ENCODE data around the gene SYNJ2. TPM values are rescaled to one million over a fixed set of nuclear protein-coding genes. Genes with fewer than 3 reads are reported as not detected.
"Not testable (repeated sequence)": the region's sequence is repeated elsewhere in the genome, so short reads cannot be mapped to it uniquely, and the experiment has no call there.

SYNJ2 gene
- polyA plus RNA-seq, 1 donor from 2014 or later, result 13.7 TPM

GRCh38 chr6:157967020-157967419 is 14.6 kb upstream of the SYNJ2 start:
- Mint-ChIP-seq H3K9me3 (no peaks in the 10 kb centered on the region), H3K4me3 (no peak overlapping the region), H3K4me1 (no peaks in the 10 kb centered on the region), H3K36me3 (peaks cover 2% of the 10 kb centered on the region), H3K27ac (no peak overlapping the region), H3K27me3 (peaks cover 15% of the 10 kb centered on the region)

DNA sequence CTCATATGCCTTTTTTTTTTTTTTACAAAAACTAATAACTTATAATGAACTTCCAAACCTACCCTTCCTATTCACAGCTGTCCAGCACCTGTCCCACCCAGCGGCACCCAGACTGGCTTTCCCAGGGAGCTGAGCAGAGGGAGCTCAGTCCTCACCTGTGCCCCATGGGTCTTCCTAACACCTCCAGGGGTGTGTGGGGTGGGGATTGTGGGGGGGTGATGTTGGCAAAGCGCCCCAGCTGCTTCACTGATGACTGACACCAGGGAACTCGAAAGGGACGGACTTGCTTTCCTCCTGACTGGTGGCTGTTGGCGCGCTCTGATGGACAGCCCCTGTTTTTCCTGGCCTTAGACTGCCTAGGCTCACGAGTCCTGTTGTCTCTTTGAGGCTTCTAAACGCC is 14.2 kb upstream of the SYNJ2 start:
- Mint-ChIP-seq H3K27me3 (peaks cover 13% of the 10 kb centered on the region), H3K4me1 (no peaks in the 10 kb centered on the region), H3K36me3 (peaks cover 2% of the 10 kb centered on the region), H3K27ac (no peak overlapping the region), H3K4me3 (no peak overlapping the region), H3K9me3 (no peaks in the 10 kb centered on the region)

- not testable (repeated sequence) for H3K4me3 Mint-ChIP-seq, H3K27ac Mint-ChIP-seq, H3K27me3 Mint-ChIP-seq, H3K9me3 Mint-ChIP-seq, H3K36me3 Mint-ChIP-seq, H3K4me1 Mint-ChIP-seq
These were observed 9.5 kb upstream of the SYNJ2 start for GRCh38 chr6:157972177-157972576.

GRCh38 chr6:157974341-157974894 is 7.2 kb upstream of the SYNJ2 start:
- Mint-ChIP-seq H3K4me3 (no peak overlapping the region), H3K4me1 (peaks cover 0 to 2% (median 0%) of the 10 kb centered on the region in 3 donors), H3K36me3 (no peaks in the 10 kb centered on the region), H3K9me3 (no peaks in the 10 kb centered on the region), H3K27ac (no peak overlapping the region), H3K27me3 (peaks cover 2% of the 10 kb centered on the region)

DNA sequence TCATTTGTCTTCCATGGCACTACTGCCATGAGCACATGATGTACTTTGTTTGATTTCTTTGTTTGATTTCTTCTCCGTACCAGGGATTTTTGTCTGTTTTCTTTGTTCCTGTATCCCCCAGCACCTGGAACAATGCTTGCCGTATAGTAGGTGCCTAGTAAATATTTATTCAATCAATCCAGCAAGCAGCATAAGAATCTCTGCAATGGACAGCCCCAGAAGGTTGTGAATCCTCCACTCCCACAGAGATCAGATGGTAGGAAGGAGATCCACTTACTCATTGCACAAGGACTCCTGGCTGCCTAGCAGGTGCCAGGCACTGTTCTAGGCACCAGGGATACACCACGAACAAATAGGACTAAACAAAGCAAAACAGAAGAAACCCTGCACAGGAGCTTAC is 6.7 kb upstream of the SYNJ2 start:
- peaks cover 2% of the 10 kb centered on the region for H3K27me3 Mint-ChIP-seq
- H3K9me3 Mint-ChIP-seq, result no peaks in the 10 kb centered on the region
- peaks cover 0 to 2% (median 2%) of the 10 kb centered on the region in 3 donors for H3K4me1 Mint-ChIP-seq
- no peaks in the 10 kb centered on the region for H3K36me3 Mint-ChIP-seq
- H3K4me3 Mint-ChIP-seq, result no peak overlapping the region
- peak overlapping the region in 1 of 3 donors; percentile 41 for H3K27ac Mint-ChIP-seq

DNA sequence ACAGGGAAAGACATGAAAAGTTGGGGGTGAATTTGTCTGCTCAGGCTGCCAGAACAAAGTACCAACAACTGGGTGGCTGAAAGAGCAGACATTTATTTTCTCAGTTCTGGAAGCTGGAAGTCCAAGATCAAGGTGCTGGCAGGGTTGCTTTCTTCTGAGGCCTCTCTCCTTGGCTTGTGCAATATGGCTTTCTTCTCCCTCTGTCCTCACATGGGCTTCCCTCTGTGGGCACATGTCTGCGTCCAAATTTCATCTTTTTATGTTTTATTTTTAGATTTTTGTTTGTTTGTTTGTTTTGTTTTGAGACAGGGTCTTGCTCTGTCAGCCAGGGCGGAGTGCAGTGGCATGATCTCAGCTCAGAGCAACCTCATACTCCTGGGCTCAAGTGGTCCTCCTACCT is 6.2 kb upstream of the SYNJ2 start:
- no peak overlapping the region for H3K4me3 Mint-ChIP-seq
- H3K36me3 Mint-ChIP-seq, result no peaks in the 10 kb centered on the region
- no peak overlapping the region for H3K27ac Mint-ChIP-seq
- peaks cover 2 to 7% (median 2%) of the 10 kb centered on the region in 3 donors for H3K4me1 Mint-ChIP-seq
- no peaks in the 10 kb centered on the region for H3K9me3 Mint-ChIP-seq
- H3K27me3 Mint-ChIP-seq, result peaks cover 2% of the 10 kb centered on the region

DNA sequence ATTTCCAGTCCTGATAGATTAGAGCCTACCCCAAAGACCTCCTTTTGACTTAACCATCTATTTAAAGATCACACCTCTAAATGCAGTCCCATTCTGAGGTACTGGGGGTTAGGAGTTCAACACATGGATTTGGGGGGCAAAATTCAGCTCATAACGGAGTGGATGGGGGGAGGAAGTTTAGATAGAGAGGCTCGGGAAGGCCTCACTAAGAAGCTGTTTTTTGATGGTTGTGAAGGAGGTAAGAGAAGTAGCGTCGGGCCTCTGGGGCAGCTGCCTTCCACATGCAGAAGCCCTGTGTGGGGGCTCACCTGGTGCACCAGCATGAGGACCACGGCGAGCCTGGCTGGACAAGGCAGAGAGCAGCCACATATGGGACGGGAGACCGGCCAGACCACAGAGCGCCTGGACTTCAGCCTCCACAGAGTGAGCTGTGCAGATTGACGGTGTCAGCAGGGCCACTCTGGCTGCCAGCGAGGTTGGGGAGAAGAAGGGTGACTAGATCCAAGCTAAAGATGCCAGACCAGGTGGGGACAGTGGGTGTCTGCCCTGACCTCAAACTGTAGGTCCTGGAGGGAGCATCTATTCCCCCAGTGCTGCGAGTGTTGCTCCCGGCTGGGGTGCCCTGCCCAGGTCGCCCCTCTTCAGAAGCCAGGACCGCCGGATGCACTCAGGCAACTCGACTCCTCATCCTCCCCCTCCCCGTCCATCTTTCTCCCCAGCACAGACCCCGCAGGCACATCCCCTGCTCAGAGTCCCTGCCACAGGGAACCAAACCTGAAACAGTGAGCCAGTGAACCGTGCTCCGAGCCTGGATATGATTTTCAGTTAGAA is 5.1 kb upstream of the SYNJ2 start:
- H3K4me1 Mint-ChIP-seq, result peaks cover 3 to 10% (median 5%) of the 10 kb centered on the region in 3 donors
- H3K27ac Mint-ChIP-seq, result no peak overlapping the region
- H3K9me3 Mint-ChIP-seq, result no peaks in the 10 kb centered on the region
- no peak overlapping the region for H3K4me3 Mint-ChIP-seq
- no peaks in the 10 kb centered on the region for H3K36me3 Mint-ChIP-seq
- peaks cover 2% of the 10 kb centered on the region for H3K27me3 Mint-ChIP-seq

DNA sequence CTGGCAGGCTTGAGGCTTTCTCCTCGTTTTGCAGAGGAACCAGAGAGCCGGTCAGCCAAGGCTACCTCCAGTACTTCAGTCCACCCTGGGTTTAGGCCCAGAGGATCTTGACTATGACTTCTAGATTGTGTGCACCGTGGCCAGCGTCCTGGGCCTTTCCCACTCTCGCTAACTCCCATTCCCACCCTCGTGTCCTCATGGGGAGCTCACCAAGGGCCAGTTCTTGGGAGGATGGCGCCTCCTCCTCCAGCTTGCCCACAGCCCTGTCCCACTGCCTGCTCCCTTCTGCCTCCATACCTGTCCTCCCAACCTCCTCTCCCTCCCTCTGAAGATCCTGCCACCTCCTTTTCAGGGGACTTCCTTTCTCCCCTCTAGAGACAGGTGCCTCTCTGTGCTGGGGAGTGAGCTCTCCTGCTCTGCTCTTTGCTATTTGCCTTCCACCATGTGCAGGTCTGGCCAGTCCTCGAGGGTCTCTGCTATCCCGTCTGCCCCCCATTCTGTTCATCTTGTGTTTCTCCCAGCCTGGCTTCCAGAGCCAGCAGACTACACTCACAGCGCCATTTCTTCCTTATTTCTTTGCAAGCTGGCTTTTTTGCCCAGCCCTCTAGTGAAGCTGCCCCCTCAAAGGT is 4.4 kb upstream of the SYNJ2 start:
- no peaks in the 10 kb centered on the region for H3K27me3 Mint-ChIP-seq
- peaks cover 4 to 12% (median 5%) of the 10 kb centered on the region in 3 donors for H3K4me1 Mint-ChIP-seq
- H3K9me3 Mint-ChIP-seq, result no peaks in the 10 kb centered on the region
- H3K36me3 Mint-ChIP-seq, result no peaks in the 10 kb centered on the region
- peak overlapping the region in 2 of 3 donors; percentile 46 to 58 for H3K27ac Mint-ChIP-seq
- H3K4me3 Mint-ChIP-seq, result no peak overlapping the region

GRCh38 chr6:157978021-157978783 is 3.5 kb upstream of the SYNJ2 start:
- no peaks in the 10 kb centered on the region for H3K9me3 Mint-ChIP-seq
- peaks cover 11 to 21% (median 11%) of the 10 kb centered on the region in 3 donors for H3K4me1 Mint-ChIP-seq
- H3K36me3 Mint-ChIP-seq, result no peaks in the 10 kb centered on the region
- H3K4me3 Mint-ChIP-seq, result peak overlapping the region in 1 of 4 donors; percentile 54
- H3K27ac Mint-ChIP-seq, result peak overlapping the region in 1 of 3 donors; percentile 58
- H3K27me3 Mint-ChIP-seq, result no peaks in the 10 kb centered on the region

DNA sequence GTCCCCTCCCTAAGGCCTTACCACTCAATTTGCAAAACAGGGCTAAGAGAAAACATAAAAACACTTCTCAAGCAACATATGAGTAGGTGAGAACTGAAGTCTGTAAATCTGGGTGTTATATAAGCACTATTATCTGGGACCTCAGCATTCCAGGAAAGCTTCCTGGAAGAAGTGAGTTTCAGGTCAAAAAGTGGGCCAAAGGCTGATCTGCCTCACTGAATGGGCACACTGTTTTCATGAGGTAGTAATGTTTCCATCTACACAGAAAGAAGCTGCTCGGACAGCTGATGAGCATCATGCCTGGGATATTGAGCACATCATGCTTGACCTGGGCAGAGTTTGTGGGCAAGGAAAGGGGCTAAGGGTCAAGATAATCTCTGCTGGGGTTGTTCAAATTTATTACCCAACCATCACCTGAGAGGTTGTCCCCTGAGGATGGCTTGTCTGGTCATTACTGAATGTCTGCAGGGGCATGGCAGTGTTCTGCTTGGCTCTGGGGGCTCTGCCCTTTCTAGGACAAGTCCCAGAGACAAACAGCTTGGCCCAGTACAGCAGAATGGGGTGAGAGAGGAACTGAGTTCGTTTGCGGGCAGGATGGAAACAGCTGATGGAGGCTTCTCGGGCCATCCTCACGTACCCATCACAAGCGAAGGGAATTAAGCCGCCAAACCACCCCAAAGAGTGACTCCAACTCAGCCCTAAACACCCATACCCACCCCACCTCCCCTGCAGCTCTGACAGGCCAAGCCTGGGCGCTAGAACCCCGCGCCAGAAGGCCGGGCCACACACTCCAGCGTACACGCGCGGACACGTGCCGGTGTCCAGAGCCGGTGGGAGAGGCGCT is 1.2 kb upstream of the SYNJ2 start:
- no peaks in the 10 kb centered on the region for H3K36me3 Mint-ChIP-seq
- no peaks in the 10 kb centered on the region for H3K9me3 Mint-ChIP-seq
- peak overlapping the region; percentile 31 to 82 (median 67) for H3K27ac Mint-ChIP-seq
- peak overlapping the region; percentile 89 to 98 (median 91) for H3K4me3 Mint-ChIP-seq
- peaks cover 16 to 24% (median 22%) of the 10 kb centered on the region in 3 donors for H3K4me1 Mint-ChIP-seq
- no peaks in the 10 kb centered on the region for H3K27me3 Mint-ChIP-seq

DNA sequence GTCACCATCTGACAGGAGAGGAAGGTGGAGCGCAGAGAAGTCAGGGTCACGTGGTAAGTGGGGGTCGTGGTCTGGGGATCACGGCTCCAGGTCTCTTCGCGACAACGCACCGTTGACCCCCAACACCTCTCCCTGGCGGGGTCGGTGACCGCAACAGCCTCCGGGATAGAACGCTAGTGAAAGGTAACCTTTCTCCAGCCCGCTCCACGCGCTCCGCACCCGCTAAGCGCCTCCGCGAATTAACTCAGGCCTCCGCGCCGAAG is 600 bp upstream of the SYNJ2 start:
- H3K27me3 Mint-ChIP-seq, result no peaks in the 10 kb centered on the region
- no peaks in the 10 kb centered on the region for H3K9me3 Mint-ChIP-seq
- H3K36me3 Mint-ChIP-seq, result no peaks in the 10 kb centered on the region
- H3K27ac Mint-ChIP-seq, result peak overlapping the region; percentile 31 to 82 (median 67)
- peaks cover 16 to 24% (median 22%) of the 10 kb centered on the region in 3 donors for H3K4me1 Mint-ChIP-seq
- H3K4me3 Mint-ChIP-seq, result peak overlapping the region; percentile 89 to 98 (median 91)

DNA sequence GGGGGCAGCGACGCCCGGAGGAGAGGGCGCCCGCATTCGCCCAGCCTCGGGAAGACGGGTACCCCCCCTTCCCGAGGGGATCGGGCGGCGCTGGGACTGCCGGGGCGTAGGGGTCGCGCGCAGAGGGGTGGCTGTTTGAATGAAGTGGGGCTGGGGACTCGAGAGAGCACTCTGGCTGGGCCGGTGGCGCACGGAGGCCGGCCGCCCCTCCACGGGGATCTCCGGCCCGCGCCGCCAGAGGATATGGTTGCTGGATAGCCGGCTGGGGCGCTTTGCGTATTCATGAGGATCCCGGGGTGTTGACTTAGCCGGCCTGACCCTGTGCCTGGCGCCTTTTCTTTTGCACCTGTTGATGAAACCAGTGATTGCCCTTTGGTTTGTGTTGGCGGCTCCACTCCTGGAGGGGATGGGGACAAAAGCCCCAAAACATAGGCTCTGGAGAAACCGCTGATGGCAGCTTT is 469 bp downstream of the SYNJ2 start:
- Mint-ChIP-seq H3K36me3 (no peaks in the 10 kb centered on the region), H3K27me3 (no peaks in the 10 kb centered on the region), H3K4me1 (peaks cover 18 to 24% (median 22%) of the 10 kb centered on the region in 3 donors), H3K4me3 (peak overlapping the region; percentile 89 to 98 (median 91)), H3K9me3 (no peaks in the 10 kb centered on the region), H3K27ac (peak overlapping the region; percentile 57 to 88 (median 86))

GRCh38 chr6:157982563-157983405 is 1.1 kb downstream of the SYNJ2 start:
- H3K4me3 Mint-ChIP-seq, result peak overlapping the region; percentile 89 to 98 (median 91)
- H3K4me1 Mint-ChIP-seq, result peaks cover 18 to 24% (median 22%) of the 10 kb centered on the region in 3 donors
- H3K27ac Mint-ChIP-seq, result peak overlapping the region; percentile 57 to 88 (median 86)
- H3K9me3 Mint-ChIP-seq, result no peaks in the 10 kb centered on the region
- H3K36me3 Mint-ChIP-seq, result no peaks in the 10 kb centered on the region
- no peaks in the 10 kb centered on the region for H3K27me3 Mint-ChIP-seq

All from IgD-negative memory B cell (primary cell).